Keratinocyte (primary cell): ENCODE measurements around the gene CTNNA2. TPM values are rescaled to one million over a fixed set of nuclear protein-coding genes. Genes with fewer than 3 reads are reported as not detected.

Source experiments
- DNase-seq: peaks from one replicate; pipeline ENCODE4 v3.0.0-alpha.2; 2011; ENCODE audit warnings: low read depth, missing footprints, low spot score
- FAIRE-seq: peaks from 2 replicates; lab custom pipeline; 2011; peaks lifted over from hg19 to GRCh38; lab: Jason Lieb, UNC
- H2AFZ ChIP-seq: 2 replicates; pipeline ENCODE4 v1.6.0; 2012; ENCODE audit warnings: low read length, control low read depth, inconsistent platforms; ENCODE audit not compliant: control insufficient read depth
- H3K27ac ChIP-seq: 2 replicates; pipeline ENCODE4 v1.5.1; 2011; ENCODE audit warnings: low read length; ENCODE audit not compliant: control insufficient read depth, insufficient read depth
- H3K27me3 ChIP-seq: 3 replicates; pipeline ENCODE4 v1.6.0; 2011; ENCODE audit warnings: low read length; ENCODE audit not compliant: control insufficient read depth, insufficient read depth; ENCODE audit errors: extremely low read depth
- H3K36me3 ChIP-seq, 2 experiments: 2 replicates in 1 of 2; 3 replicates in 1 of 2; pipeline ENCODE4 v1.5.1; 2011; ENCODE audit warnings: low read length in 2 of 2, mild to moderate bottlenecking in 1 of 2; ENCODE audit not compliant: control insufficient read depth in 2 of 2, insufficient read depth in 2 of 2; ENCODE audit errors: extremely low read depth in 1 of 2
- H3K4me1 ChIP-seq: 3 replicates; pipeline ENCODE4 v1.5.1; 2011; ENCODE audit warnings: low read length; ENCODE audit not compliant: control insufficient read depth, insufficient read depth; ENCODE audit errors: extremely low read depth
- H3K4me2 ChIP-seq: 3 replicates; pipeline ENCODE4 v1.6.0; 2011; ENCODE audit warnings: low read depth, low read length; ENCODE audit not compliant: control insufficient read depth, insufficient read depth; ENCODE audit errors: extremely low read depth
- H3K4me3 ChIP-seq, 3 experiments: fragments of 200-600 bp in 1 of 3; sonication (generic) in 1 of 3; 2 replicates in 2 of 3; 3 replicates in 1 of 3; pipeline ENCODE4 v1.5.1; 2011 to 2016; ENCODE audit warnings: low read length in 3 of 3, mild to moderate bottlenecking in 3 of 3, control low read depth in 2 of 3, inconsistent platforms in 1 of 3, low read depth in 1 of 3, mixed read lengths in 1 of 3, mixed run types in 1 of 3, moderate library complexity in 1 of 3; ENCODE audit not compliant: control insufficient read depth in 2 of 3, insufficient read depth in 2 of 3; ENCODE audit errors: extremely low read depth in 1 of 3
- H3K79me2 ChIP-seq: 2 replicates; pipeline ENCODE4 v1.6.0; 2012; ENCODE audit warnings: low read length; ENCODE audit not compliant: control insufficient read depth, insufficient read depth
- H3K9ac ChIP-seq: 3 replicates; pipeline ENCODE4 v1.6.0; 2011; ENCODE audit warnings: low read length; ENCODE audit not compliant: control insufficient read depth, insufficient read depth; ENCODE audit errors: extremely low read depth
- H3K9me1 ChIP-seq: 3 replicates; pipeline ENCODE4 v1.6.0; 2011; ENCODE audit warnings: low read length; ENCODE audit not compliant: control insufficient read depth, insufficient read depth; ENCODE audit errors: extremely low read depth
- H3K9me3 ChIP-seq: 2 replicates; pipeline ENCODE4 v1.5.1; 2012; ENCODE audit warnings: low read depth, low read length; ENCODE audit not compliant: control insufficient read depth
- H4K20me1 ChIP-seq: 3 replicates; pipeline ENCODE4 v1.6.0; 2011; ENCODE audit warnings: low read length; ENCODE audit not compliant: control insufficient read depth, insufficient read depth; ENCODE audit errors: extremely low read depth
- EZH2 ChIP-seq: IDR thresholded peaks from one replicate; pipeline ENCODE4 v1.6.1; 2012; ENCODE audit warnings: inconsistent platforms, mild to moderate bottlenecking, low read length, moderate library complexity
- dilution Hi-C: fragments of 300-500 bp; cut with MboI; formaldehyde crosslinking; loops from one replicate; pipeline ENCODE4 v1.7.0; 2020; ENCODE audit warnings: low sequenced_read_pairs; ENCODE audit not compliant: extremely low pct_ligation_motif_present
- polyA plus RNA-seq, 5 experiments: library from polyadenylated mRNA; depleted of rRNA in 3 of 5; stranded (reverse) in 3 of 5; stranded (forward) in 1 of 5; unstranded in 1 of 5; fragments of >200 nt; gene quantifications; 1 replicate in 1 of 5; 2 replicates in 3 of 5; 3 replicates in 1 of 5; pipeline versions ENCODE4 v1.2.1 to v1.2.3, GENCODE V29; 2011 to 2012; ENCODE audit warnings: missing spikeins in 2 of 5, low read depth in 1 of 5, low replicate concordance in 1 of 5
- TF ChIP-seq, protein P1 (sequence below), 3 experiments: IDR thresholded peaks in 1 of 3; conservative IDR thresholded peaks in 1 of 3; optimal IDR thresholded peaks in 1 of 3; 2 replicates in 2 of 3; 3 replicates in 1 of 3; pipeline versions ENCODE3 to v1.5.1; 2011; ENCODE audit warnings: low read length in 3 of 3, mild to moderate bottlenecking in 3 of 3, moderate library complexity in 2 of 3, control low read depth in 1 of 3, inconsistent platforms in 1 of 3; ENCODE audit not compliant: insufficient read depth in 2 of 3; ENCODE audit errors: extremely low read depth in 1 of 3

CTNNA2 gene
- polyA plus RNA-seq, 1 donor (not counting 4 experiments of a cell fraction or from before 2014, with no cell fraction given): not detected

DNA sequence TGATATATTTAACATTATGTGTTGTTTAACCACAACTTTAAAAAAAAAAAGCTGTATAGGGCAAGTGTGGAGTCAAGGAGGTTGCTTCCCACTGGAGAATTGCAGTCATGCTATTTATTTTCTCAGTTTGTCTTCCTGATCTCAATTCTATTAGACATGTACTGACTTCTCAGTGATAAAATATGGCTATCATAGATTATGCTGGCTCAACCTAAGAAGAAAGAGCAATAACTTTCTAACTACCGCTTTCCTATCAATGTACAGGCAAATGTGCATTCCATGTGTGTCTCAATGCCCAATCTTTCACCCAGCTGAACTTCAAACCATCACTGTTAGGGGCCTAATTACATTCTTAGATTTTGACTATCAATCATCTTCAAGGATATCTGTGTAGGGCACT, 201.4 kb downstream of the CTNNA2 start:
- Histone ChIP-seq H3K9me1 (no peaks in the 10 kb centered on the region), H3K36me3 (no peaks in the 10 kb centered on the region), H3K4me2 (no peak overlapping the region), H3K9ac (no peak overlapping the region), H3K27me3 (no peaks in the 10 kb centered on the region), H4K20me1 (no peaks in the 10 kb centered on the region), H3K4me1 (no peaks in the 10 kb centered on the region), H3K79me2 (no peaks in the 10 kb centered on the region), H3K4me3 (no peak overlapping the region), H2AFZ (no peak overlapping the region), H3K9me3 (peaks cover 2% of the 10 kb centered on the region), H3K27ac (no peak overlapping the region)
- TF ChIP-seq, protein P1, sequence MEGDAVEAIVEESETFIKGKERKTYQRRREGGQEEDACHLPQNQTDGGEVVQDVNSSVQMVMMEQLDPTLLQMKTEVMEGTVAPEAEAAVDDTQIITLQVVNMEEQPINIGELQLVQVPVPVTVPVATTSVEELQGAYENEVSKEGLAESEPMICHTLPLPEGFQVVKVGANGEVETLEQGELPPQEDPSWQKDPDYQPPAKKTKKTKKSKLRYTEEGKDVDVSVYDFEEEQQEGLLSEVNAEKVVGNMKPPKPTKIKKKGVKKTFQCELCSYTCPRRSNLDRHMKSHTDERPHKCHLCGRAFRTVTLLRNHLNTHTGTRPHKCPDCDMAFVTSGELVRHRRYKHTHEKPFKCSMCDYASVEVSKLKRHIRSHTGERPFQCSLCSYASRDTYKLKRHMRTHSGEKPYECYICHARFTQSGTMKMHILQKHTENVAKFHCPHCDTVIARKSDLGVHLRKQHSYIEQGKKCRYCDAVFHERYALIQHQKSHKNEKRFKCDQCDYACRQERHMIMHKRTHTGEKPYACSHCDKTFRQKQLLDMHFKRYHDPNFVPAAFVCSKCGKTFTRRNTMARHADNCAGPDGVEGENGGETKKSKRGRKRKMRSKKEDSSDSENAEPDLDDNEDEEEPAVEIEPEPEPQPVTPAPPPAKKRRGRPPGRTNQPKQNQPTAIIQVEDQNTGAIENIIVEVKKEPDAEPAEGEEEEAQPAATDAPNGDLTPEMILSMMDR (optimal IDR thresholded peaks at IDR 0.05 in 1 of 3, IDR thresholded peaks at IDR 0.05 in 1 of 3, conservative IDR thresholded peaks at IDR 0.05 in 1 of 3; ENCODE audit: extremely low read depth in 1 of 3, insufficient read depth in 2 of 3, low read length in 3 of 3): no peak
- TF ChIP-seq EZH2: no peak
- FAIRE-seq: no peak
- DNase-seq: no peak
- dilution Hi-C loops: no loop called here

DNA sequence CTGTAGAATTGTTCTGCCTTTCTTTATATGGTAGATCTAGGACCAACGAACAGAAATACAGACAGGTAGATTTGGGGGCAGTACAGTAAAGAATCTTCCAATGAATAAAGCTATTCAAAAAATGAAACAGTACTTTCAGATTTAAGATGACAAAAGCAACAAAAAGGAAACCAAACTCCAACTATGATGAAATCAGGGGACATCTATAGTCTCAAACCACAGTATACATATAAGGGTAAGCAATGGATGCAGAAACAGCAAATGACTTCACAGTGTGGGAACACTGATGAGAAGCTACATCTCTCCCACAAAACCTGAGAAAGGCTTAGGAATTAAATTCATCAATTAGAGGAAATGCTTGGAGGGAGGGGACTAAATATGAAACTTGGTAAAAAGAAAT, 202.5 kb downstream of the CTNNA2 start:
- H3K9me1 ChIP-seq: no peaks in the 10 kb centered on the region
- TF ChIP-seq, protein P1 (optimal IDR thresholded peaks at IDR 0.05 in 1 of 3, IDR thresholded peaks at IDR 0.05 in 1 of 3, conservative IDR thresholded peaks at IDR 0.05 in 1 of 3; ENCODE audit: extremely low read depth in 1 of 3, insufficient read depth in 2 of 3, low read length in 3 of 3): no peak
- no peak for TF ChIP-seq EZH2
- H3K27ac ChIP-seq: no peak overlapping the region
- dilution Hi-C loops: no loop called here
- no peak overlapping the region for H3K4me2 ChIP-seq
- no peak overlapping the region for H2AFZ ChIP-seq
- DNase-seq (no peak), FAIRE-seq (no peak)
- H3K4me3 ChIP-seq: no peak overlapping the region
- no peaks in the 10 kb centered on the region for H4K20me1 ChIP-seq
- no peaks in the 10 kb centered on the region for H3K79me2 ChIP-seq
- H3K4me1 ChIP-seq: no peaks in the 10 kb centered on the region
- H3K27me3 ChIP-seq: no peaks in the 10 kb centered on the region
- H3K9me3 ChIP-seq: peaks cover 2% of the 10 kb centered on the region
- H3K36me3 ChIP-seq: no peaks in the 10 kb centered on the region
- no peak overlapping the region for H3K9ac ChIP-seq
